Measurements from ENCODE around the gene MSI2. TPM values are rescaled to one million over a fixed set of nuclear protein-coding genes. Genes with fewer than 3 reads are reported as not detected.
A peak's percentile ranks its signal among the peaks of the same experiment; 100 is the strongest.

MSI2 gene
- total and polyA plus RNA-seq, 12 donors: 25.5 to 135 (median 121) TPM

DNA sequence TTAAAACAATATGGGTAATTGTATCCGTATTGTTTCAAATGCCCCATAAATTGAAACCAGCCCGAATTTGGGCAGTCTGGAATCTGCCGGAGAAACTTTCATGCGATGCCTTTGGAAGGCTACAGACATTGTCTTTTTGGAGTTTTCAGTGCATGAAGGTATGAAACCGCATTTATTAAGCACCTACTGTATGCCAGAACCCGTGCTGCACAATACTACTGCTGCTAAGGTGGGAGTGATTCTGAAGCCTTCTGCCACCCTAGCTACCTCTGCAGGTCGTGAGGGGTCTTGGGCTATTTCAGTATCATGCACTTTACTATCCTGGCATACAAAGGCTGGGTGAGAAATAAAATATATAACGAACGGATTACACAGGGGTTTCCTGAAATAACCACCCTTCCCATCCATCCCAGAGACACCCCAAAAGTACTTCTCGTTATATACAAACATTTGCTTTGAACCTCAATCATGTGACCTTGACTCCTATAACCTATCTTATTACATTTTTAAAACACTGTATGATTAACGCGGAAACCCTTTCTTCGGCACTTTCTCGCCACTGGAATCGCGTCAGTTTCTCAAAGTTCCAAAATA, 1.0 kb upstream of the MSI2 start:
- Histone ChIP-seq H3K27ac (peak overlapping the region; percentile 88 to 99 (median 97)), H3K36me3 (peaks cover 0 to 5% (median 0%) of the 10 kb centered on the region in 9 donors), H3K4me1 (peaks cover 0 to 31% (median 19%) of the 10 kb centered on the region in 9 donors), H3K4me3 (peak overlapping the region; percentile 75 to 97 (median 93)), H3K27me3 (peaks cover 0 to 4% (median 0%) of the 10 kb centered on the region in 7 donors), H3K9me3 (peaks cover 0 to 13% (median 0%) of the 10 kb centered on the region in 11 donors)
- intact Hi-C loops (cut with DNase I): loop anchor here in 6 of 10 donors (5.0 to 10.0 kb wide), 13 partner anchors 70 to 580 kb away; no protein-coding TSS in a partner anchor
- DNase-seq (no peak), ATAC-seq (no peak)
- TF ChIP-seq, protein P1, sequence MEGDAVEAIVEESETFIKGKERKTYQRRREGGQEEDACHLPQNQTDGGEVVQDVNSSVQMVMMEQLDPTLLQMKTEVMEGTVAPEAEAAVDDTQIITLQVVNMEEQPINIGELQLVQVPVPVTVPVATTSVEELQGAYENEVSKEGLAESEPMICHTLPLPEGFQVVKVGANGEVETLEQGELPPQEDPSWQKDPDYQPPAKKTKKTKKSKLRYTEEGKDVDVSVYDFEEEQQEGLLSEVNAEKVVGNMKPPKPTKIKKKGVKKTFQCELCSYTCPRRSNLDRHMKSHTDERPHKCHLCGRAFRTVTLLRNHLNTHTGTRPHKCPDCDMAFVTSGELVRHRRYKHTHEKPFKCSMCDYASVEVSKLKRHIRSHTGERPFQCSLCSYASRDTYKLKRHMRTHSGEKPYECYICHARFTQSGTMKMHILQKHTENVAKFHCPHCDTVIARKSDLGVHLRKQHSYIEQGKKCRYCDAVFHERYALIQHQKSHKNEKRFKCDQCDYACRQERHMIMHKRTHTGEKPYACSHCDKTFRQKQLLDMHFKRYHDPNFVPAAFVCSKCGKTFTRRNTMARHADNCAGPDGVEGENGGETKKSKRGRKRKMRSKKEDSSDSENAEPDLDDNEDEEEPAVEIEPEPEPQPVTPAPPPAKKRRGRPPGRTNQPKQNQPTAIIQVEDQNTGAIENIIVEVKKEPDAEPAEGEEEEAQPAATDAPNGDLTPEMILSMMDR (IDR thresholded peaks at IDR 0.05): no peak
- WGBS, 2 donors: 30 to 33% methylated on average over 16 of the region's 16 CpGs

DNA sequence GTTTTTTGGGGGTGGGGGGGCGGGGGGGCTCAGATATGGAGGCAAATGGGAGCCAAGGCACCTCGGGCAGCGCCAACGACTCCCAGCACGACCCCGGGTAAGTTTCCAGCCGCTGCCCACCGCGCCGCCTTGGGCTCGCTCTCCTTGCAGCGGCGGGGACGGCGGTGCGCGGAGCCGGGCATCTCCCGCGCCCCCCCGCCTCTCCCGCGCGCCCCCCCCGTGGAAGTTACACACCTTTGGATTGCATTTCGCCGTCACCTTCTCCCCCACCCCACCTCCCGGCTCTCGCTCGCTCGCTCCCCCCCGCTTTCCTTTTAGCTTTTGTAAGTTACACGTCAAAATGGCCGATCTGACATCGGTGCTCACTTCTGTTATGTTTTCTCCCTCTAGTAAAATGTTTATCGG, 387 bp downstream of the MSI2 start:
- intact Hi-C loops (cut with DNase I): loop anchor here in 6 of 10 donors (5.0 to 10.0 kb wide), 13 partner anchors 68 to 578 kb away; no protein-coding TSS in a partner anchor

DNA sequence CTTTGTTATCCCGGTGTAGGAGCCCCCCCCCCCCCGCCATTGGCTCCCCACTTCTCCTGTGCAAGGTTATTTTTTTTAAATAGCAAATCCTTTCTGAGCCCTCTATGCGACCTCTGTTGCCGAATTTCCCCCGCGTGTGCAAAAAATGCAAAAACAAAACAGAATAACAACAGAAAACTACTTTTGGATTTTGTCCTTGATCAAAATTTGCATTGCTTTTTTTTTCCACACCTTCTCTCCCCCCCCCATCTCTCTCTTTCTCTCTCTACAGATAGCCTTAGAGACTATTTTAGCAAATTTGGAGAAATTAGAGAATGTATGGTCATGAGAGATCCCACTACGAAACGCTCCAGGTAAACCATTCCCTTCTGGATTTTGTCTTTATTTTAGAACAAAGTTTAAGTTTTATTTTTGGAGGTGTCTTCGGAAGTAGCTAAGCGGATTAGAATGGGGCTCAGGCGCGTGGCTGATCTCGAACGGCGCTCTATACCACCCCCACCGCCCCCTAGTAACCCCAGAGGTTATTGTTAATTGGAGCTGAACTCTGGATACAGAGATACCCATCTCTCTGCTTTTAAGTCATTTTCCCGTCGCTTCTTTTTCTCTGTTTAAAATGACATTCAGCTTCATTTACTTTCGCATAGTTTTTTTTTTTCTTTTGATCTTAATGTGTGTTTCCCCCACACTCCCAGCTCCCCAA, 1.0 kb downstream of the MSI2 start:
- H3K4me3 ChIP-seq: peak overlapping the region; percentile 70 to 97 (median 93)
- H3K27me3 ChIP-seq: peaks cover 0 to 4% (median 0%) of the 10 kb centered on the region in 7 donors
- 0 to 1% methylated on average over 19 of the region's 19 CpGs for WGBS, 2 donors
- ATAC-seq (peak in 1 of 8 donors; percentile 25), DNase-seq (no peak)
- intact Hi-C loops (cut with DNase I): loop anchor here in 6 of 10 donors (5.0 to 10.0 kb wide), 13 partner anchors 67 to 577 kb away; no protein-coding TSS in a partner anchor
- H3K9me3 ChIP-seq: no peaks in the 10 kb centered on the region
- peak overlapping the region; percentile 88 to 99 (median 96) for H3K27ac ChIP-seq
- H3K4me1 ChIP-seq: peaks cover 0 to 44% (median 24%) of the 10 kb centered on the region in 9 donors
- TF ChIP-seq, protein P1 (IDR thresholded peaks at IDR 0.05): no peak
- peaks cover 0 to 26% (median 6%) of the 10 kb centered on the region in 9 donors for H3K36me3 ChIP-seq

More for the DNA sequence above, 387 bp downstream of the MSI2 start:
- Histone ChIP-seq H3K36me3 (peaks cover 0 to 19% (median 0%) of the 10 kb centered on the region in 9 donors), H3K9me3 (peaks cover 0 to 2% (median 0%) of the 10 kb centered on the region in 11 donors), H3K27me3 (peaks cover 0 to 4% (median 0%) of the 10 kb centered on the region in 7 donors), H3K4me3 (peak overlapping the region; percentile 70 to 97 (median 93)), H3K27ac (peak overlapping the region; percentile 88 to 99 (median 96)), H3K4me1 (peaks cover 0 to 42% (median 24%) of the 10 kb centered on the region in 9 donors)
- 0 to 1% methylated on average over 29 to 36 of the region's 36 CpGs for WGBS, 2 donors
- TF ChIP-seq, protein P1 (IDR thresholded peaks at IDR 0.05): no peak
- DNase-seq (peak in 1 of 2 donors; percentile 36), ATAC-seq (peak; percentile 10 to 59 (median 22))
